GM12878 (cell line): Measurements from ENCODE around the gene PARD6A.

ENCODE experiments used
- DPF2 ChIP-seq: fragments of 450-650 bp; IDR thresholded peaks from 2 replicates; pipeline ENCODE4 v1.6.1; 2017; ENCODE audit warnings: mild to moderate bottlenecking
- EZH2 ChIP-seq: IDR thresholded peaks from 2 replicates; pipeline ENCODE4 v1.6.1; 2012; ENCODE audit warnings: low read depth, mild to moderate bottlenecking, control low read depth, inconsistent platforms, low read length, borderline replicate concordance; ENCODE audit not compliant: control insufficient read depth
- JUNB ChIP-seq: IDR thresholded peaks from 2 replicates; pipeline ENCODE4 v1.6.1; 2016; ENCODE audit warnings: antibody characterized with exemption, mild to moderate bottlenecking
- KDM1A ChIP-seq: fragments of 200-600 bp; sonication (generic); IDR thresholded peaks from 2 replicates; pipeline ENCODE4 v1.6.1; 2016; ENCODE audit warnings: borderline replicate concordance
- MYC ChIP-seq: IDR thresholded peaks from 2 replicates; pipeline ENCODE4 v1.6.1; 2011; ENCODE audit warnings: mild to moderate bottlenecking, low read length, moderate library complexity, inconsistent platforms; ENCODE audit not compliant: insufficient read depth, insufficient replicate concordance, insufficient read length, severe bottlenecking
- NBN ChIP-seq: fragments of 450-650 bp; IDR thresholded peaks from 2 replicates; pipeline ENCODE4 v1.6.1; 2016
- REST ChIP-seq: IDR thresholded peaks from 2 replicates; pipeline ENCODE4 v1.6.1; 2012; ENCODE audit warnings: mild to moderate bottlenecking, low read depth, low read length
- USF2 ChIP-seq: IDR thresholded peaks from 2 replicates; pipeline ENCODE4 v1.6.1; 2011; ENCODE audit warnings: low read depth, low read length, improper control_type of control experiment, borderline replicate concordance
- TF ChIP-seq, protein P1 (sequence below), 3 experiments: IDR thresholded peaks in 2 of 3; conservative IDR thresholded peaks in 1 of 3; 2 replicates each; pipeline ENCODE4 v1.5.1; 2011; ENCODE audit warnings: low read depth in 3 of 3, low read length in 3 of 3, mild to moderate bottlenecking in 3 of 3, control low read depth in 2 of 3, moderate library complexity in 2 of 3, inconsistent platforms in 1 of 3, mixed read lengths in 1 of 3; ENCODE audit not compliant: control insufficient read depth in 2 of 3, insufficient read depth in 1 of 3; ENCODE audit errors: extremely low read depth in 1 of 3
- TF ChIP-seq, protein P2 (sequence below): fragments of 450-650 bp; IDR thresholded peaks from 2 replicates; pipeline ENCODE4 v1.6.1; 2016; ENCODE audit warnings: mild to moderate bottlenecking, moderate library complexity, borderline replicate concordance
- TF ChIP-seq, protein P3 (sequence below): IDR thresholded peaks from 2 replicates; pipeline ENCODE4 v1.6.1; 2011; ENCODE audit warnings: low read depth, mild to moderate bottlenecking, low read length, moderate library complexity, borderline replicate concordance; ENCODE audit errors: extremely low read depth

DNA sequence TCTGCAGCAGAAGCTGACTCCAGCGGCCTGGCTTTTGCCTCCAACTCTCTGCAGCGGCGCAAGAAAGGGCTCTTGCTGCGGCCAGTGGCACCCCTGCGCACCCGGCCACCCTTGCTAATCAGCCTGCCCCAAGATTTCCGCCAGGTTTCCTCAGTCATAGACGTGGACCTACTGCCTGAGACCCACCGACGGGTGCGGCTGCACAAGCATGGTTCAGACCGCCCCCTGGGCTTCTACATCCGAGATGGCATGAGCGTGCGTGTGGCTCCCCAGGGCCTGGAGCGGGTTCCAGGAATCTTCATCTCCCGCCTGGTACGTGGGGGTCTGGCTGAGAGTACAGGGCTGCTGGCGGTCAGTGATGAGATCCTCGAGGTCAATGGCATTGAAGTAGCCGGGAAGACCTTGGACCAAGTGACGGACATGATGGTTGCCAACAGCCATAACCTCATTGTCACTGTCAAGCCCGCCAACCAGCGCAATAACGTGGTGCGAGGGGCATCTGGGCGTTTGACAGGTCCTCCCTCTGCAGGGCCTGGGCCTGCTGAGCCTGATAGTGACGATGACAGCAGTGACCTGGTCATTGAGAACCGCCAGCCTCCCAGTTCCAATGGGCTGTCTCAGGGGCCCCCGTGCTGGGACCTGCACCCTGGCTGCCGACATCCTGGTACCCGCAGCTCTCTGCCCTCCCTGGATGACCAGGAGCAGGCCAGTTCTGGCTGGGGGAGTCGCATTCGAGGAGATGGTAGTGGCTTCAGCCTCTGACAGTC is 1.3 kb downstream of the PARD6A start:
- TF ChIP-seq REST (no peak), KDM1A (no peak), NBN (no peak), DPF2 (no peak), EZH2 (no peak), USF2 (no peak), MYC (no peak), JUNB (no peak)
- TF ChIP-seq, protein P1, sequence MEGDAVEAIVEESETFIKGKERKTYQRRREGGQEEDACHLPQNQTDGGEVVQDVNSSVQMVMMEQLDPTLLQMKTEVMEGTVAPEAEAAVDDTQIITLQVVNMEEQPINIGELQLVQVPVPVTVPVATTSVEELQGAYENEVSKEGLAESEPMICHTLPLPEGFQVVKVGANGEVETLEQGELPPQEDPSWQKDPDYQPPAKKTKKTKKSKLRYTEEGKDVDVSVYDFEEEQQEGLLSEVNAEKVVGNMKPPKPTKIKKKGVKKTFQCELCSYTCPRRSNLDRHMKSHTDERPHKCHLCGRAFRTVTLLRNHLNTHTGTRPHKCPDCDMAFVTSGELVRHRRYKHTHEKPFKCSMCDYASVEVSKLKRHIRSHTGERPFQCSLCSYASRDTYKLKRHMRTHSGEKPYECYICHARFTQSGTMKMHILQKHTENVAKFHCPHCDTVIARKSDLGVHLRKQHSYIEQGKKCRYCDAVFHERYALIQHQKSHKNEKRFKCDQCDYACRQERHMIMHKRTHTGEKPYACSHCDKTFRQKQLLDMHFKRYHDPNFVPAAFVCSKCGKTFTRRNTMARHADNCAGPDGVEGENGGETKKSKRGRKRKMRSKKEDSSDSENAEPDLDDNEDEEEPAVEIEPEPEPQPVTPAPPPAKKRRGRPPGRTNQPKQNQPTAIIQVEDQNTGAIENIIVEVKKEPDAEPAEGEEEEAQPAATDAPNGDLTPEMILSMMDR (IDR thresholded peaks at IDR 0.05 in 2 of 3, conservative IDR thresholded peaks at IDR 0.05 in 1 of 3; ENCODE audit: control insufficient read depth in 2 of 3, extremely low read depth in 1 of 3, insufficient read depth in 1 of 3, low read depth in 3 of 3, low read length in 3 of 3) = no peak
- TF ChIP-seq, protein P2, sequence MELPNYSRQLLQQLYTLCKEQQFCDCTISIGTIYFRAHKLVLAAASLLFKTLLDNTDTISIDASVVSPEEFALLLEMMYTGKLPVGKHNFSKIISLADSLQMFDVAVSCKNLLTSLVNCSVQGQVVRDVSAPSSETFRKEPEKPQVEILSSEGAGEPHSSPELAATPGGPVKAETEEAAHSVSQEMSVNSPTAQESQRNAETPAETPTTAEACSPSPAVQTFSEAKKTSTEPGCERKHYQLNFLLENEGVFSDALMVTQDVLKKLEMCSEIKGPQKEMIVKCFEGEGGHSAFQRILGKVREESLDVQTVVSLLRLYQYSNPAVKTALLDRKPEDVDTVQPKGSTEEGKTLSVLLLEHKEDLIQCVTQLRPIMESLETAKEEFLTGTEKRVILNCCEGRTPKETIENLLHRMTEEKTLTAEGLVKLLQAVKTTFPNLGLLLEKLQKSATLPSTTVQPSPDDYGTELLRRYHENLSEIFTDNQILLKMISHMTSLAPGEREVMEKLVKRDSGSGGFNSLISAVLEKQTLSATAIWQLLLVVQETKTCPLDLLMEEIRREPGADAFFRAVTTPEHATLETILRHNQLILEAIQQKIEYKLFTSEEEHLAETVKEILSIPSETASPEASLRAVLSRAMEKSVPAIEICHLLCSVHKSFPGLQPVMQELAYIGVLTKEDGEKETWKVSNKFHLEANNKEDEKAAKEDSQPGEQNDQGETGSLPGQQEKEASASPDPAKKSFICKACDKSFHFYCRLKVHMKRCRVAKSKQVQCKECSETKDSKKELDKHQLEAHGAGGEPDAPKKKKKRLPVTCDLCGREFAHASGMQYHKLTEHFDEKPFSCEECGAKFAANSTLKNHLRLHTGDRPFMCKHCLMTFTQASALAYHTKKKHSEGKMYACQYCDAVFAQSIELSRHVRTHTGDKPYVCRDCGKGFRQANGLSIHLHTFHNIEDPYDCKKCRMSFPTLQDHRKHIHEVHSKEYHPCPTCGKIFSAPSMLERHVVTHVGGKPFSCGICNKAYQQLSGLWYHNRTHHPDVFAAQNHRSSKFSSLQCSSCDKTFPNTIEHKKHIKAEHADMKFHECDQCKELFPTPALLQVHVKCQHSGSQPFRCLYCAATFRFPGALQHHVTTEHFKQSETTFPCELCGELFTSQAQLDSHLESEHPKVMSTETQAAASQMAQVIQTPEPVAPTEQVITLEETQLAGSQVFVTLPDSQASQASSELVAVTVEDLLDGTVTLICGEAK = no peak
- TF ChIP-seq, protein P3, sequence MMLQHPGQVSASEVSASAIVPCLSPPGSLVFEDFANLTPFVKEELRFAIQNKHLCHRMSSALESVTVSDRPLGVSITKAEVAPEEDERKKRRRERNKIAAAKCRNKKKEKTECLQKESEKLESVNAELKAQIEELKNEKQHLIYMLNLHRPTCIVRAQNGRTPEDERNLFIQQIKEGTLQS = no peak
